Measurements from ENCODE around the gene NCK2.
"Not testable (repeated sequence)": the region's sequence is repeated elsewhere in the genome, so short reads cannot be mapped to it uniquely, and the experiment has no call there.

The NCK2 gene

DNA sequence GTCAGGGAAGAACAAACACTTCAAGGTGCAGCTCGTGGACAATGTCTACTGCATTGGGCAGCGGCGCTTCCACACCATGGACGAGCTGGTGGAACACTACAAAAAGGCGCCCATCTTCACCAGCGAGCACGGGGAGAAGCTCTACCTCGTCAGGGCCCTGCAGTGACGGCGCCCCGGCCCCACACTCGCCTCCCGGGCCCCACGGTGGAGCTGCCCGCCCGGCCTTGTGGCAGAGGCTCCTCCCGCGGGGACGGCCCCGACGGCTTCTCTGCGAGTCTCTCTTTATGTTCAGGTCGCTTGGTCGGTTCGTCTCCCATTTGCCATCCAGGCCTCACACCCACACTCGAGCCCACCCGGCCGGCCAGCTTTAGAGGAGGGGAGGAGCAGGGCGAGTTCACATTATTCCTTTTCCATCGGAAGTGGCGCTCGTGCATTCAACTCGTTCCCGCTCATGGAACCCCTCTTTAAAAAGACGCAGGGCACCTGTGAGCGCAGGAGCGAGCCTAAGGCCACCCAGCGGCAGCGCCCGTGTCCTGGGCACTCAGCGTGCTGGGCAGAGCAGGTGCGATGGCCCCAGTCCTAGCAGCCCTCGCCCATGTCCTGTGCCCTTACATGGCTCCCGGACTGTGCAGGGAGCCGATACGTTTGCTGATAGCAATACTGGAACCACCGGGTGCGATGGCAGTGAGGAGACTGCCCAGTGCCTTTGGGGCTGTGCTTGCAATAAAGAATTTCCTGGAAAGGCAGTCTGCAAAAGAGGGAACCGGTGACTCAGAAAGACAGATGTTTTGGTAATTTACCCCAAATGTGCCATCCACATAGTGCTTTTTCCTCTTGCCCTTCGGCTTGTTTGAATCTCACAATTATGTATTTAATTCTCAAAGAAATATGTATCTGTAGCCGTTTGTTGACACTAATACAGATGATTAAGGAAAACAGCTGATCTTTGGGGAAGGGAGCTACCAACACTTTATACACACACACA, 148.6 kb downstream of the NCK2 start:
- intact Hi-C loops (cut with DNase I; ENCODE audit: low total_unique reads) = no loop called here
- peaks cover 14 to 23% (median 23%) of the 10 kb centered on the region in 3 donors for H3K36me3 ChIP-seq
- no peak overlapping the region for H3K27ac ChIP-seq
- H3K27me3 ChIP-seq = no peaks in the 10 kb centered on the region
- H3K9me3 ChIP-seq = peaks cover 0 to 5% (median 0%) of the 10 kb centered on the region in 3 donors
- peaks cover 0 to 39% (median 3%) of the 10 kb centered on the region in 4 donors for H3K4me1 ChIP-seq
- TF ChIP-seq, protein P1, sequence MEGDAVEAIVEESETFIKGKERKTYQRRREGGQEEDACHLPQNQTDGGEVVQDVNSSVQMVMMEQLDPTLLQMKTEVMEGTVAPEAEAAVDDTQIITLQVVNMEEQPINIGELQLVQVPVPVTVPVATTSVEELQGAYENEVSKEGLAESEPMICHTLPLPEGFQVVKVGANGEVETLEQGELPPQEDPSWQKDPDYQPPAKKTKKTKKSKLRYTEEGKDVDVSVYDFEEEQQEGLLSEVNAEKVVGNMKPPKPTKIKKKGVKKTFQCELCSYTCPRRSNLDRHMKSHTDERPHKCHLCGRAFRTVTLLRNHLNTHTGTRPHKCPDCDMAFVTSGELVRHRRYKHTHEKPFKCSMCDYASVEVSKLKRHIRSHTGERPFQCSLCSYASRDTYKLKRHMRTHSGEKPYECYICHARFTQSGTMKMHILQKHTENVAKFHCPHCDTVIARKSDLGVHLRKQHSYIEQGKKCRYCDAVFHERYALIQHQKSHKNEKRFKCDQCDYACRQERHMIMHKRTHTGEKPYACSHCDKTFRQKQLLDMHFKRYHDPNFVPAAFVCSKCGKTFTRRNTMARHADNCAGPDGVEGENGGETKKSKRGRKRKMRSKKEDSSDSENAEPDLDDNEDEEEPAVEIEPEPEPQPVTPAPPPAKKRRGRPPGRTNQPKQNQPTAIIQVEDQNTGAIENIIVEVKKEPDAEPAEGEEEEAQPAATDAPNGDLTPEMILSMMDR (IDR thresholded peaks at IDR 0.05) = no peak
- DNase-seq = no peak
- no peak overlapping the region for H3K4me3 ChIP-seq

DNA sequence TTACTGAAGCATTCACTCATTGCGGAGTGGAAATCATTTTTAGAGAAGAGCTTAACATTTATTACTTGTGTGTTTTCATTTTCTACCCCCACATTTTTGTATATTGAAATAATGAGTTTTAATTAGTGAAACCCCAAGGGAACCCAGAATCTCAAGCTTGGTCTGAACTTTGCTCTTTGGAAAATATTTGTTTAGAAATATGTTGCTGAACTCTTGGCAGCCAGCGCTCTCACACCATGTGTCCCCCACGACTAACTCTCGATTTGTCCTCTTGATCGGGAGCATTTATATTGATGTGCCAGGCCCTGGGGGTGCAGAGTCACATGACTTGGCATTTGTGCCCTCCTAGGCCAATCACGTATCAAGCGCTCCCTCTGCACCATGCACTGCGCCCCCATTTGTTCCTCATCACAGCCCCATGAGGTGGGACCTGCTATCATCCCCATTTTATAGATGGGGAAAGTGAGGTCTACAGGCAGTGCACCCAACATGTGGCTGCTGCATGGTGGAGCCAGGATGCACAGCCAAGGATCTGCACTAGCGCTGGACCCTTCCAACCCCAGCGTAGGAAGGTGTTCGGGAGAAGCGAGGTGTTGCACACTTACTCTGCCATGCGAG, 149.7 kb downstream of the NCK2 start:
- Histone ChIP-seq H3K27ac (no peak overlapping the region), H3K4me1 (peaks cover 0 to 30% (median 3%) of the 10 kb centered on the region in 4 donors), H3K4me3 (no peak overlapping the region), H3K36me3 (peaks cover 8 to 23% (median 23%) of the 10 kb centered on the region in 3 donors), H3K9me3 (no peaks in the 10 kb centered on the region), H3K27me3 (no peaks in the 10 kb centered on the region)
- DNase-seq = no peak
- intact Hi-C loops (cut with DNase I; ENCODE audit: low total_unique reads) = no loop called here
- TF ChIP-seq, protein P1 (IDR thresholded peaks at IDR 0.05) = no peak

GRCh38 chr2:105895990-105896764, 151.5 kb downstream of the NCK2 start:
- no peak overlapping the region for H3K27ac ChIP-seq
- TF ChIP-seq, protein P1 (IDR thresholded peaks at IDR 0.05) = no peak

GRCh38 chr2:105896765-105897163, 152.1 kb downstream of the NCK2 start:
- intact Hi-C loops (cut with DNase I; ENCODE audit: low total_unique reads) = no loop called here
- TF ChIP-seq, protein P1 (IDR thresholded peaks at IDR 0.05) = no peak
- no peak overlapping the region for H3K27ac ChIP-seq

More at GRCh38 chr2:105895990-105896764, 151.5 kb downstream of the NCK2 start:
- Histone ChIP-seq H3K4me1 (peaks cover 0 to 14% (median 3%) of the 10 kb centered on the region in 4 donors), H3K36me3 (peaks cover 8 to 23% (median 23%) of the 10 kb centered on the region in 3 donors), H3K9me3 (no peaks in the 10 kb centered on the region), H3K4me3 (no peak overlapping the region), H3K27me3 (no peaks in the 10 kb centered on the region)
- DNase-seq = no peak
- intact Hi-C loops (cut with DNase I; ENCODE audit: low total_unique reads) = no loop called here

DNA sequence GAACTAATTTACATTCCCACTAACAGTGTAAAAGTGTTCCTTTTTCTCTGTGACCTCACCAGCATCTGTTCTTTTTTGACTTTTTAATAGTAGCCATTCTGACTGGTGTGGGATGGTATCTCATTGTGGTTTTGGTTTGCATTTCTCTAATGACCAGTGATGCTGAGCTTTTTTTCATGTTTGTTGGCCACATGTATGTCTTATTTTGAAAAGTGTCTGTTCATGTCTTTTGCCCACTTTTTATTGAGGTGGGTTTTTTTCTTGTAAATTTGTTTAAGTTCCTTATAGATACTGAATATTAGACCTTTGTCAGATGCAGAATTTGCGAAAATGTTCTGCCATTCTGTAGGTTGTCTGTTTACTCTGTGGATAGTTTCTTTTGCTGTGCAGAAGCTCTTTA, 153.0 kb downstream of the NCK2 start:
- intact Hi-C loops (cut with DNase I; ENCODE audit: low total_unique reads) = not testable (repeated sequence)

More at GRCh38 chr2:105896765-105897163, 152.1 kb downstream of the NCK2 start:
- no peaks in the 10 kb centered on the region for H3K9me3 ChIP-seq
- no peak overlapping the region for H3K4me3 ChIP-seq
- DNase-seq = no peak
- H3K27me3 ChIP-seq = no peaks in the 10 kb centered on the region
- peaks cover 0 to 13% (median 3%) of the 10 kb centered on the region in 4 donors for H3K4me1 ChIP-seq
- peaks cover 8 to 23% (median 23%) of the 10 kb centered on the region in 3 donors for H3K36me3 ChIP-seq

More for the DNA sequence above, 153.0 kb downstream of the NCK2 start:
- DNase-seq, H3K4me1 ChIP-seq, H3K27ac ChIP-seq, H3K4me3 ChIP-seq, H3K27me3 ChIP-seq, H3K9me3 ChIP-seq: not testable (repeated sequence)
- peaks cover 8 to 23% (median 23%) of the 10 kb centered on the region in 3 donors for H3K36me3 ChIP-seq

Data from tibial artery (tissue), 4 donors.